CD4-positive, alpha-beta T cell treated with Interleukin-4 for 1 hour (primary cell): ENCODE measurements around the gene TYW1.
"Not testable (repeated sequence)": the region's sequence is repeated elsewhere in the genome, so short reads cannot be mapped to it uniquely, and the experiment has no call there.

Source experiments
- DNase-seq, 2 donors: peaks; one replicate each; pipeline ENCODE4 v3.0.0-alpha.2; 2020 to 2022

Gene TYW1

GRCh38 chr7:67135617-67136486 is 139.2 kb downstream of the TYW1 start:
- not testable (repeated sequence) for DNase-seq

- DNase-seq: not testable (repeated sequence)
Measured at GRCh38 chr7:67137489-67137888, 140.9 kb downstream of the TYW1 start.

GRCh38 chr7:67139876-67140275 is 143.2 kb downstream of the TYW1 start:
- DNase-seq: not testable (repeated sequence)

GRCh38 chr7:67141001-67141400 is 144.4 kb downstream of the TYW1 start:
- DNase-seq: not testable (repeated sequence)

GRCh38 chr7:67143091-67143786 is 146.6 kb downstream of the TYW1 start:
- DNase-seq: not testable (repeated sequence)

GRCh38 chr7:67145581-67146193 is 149.1 kb downstream of the TYW1 start:
- not testable (repeated sequence) for DNase-seq

GRCh38 chr7:67149131-67149530 is 152.5 kb downstream of the TYW1 start:
- not testable (repeated sequence) for DNase-seq

- DNase-seq: not testable (repeated sequence)
Measured at GRCh38 chr7:67154374-67154773, 157.7 kb downstream of the TYW1 start.

GRCh38 chr7:67156064-67156463 is 159.4 kb downstream of the TYW1 start:
- not testable (repeated sequence) for DNase-seq

GRCh38 chr7:67163285-67163684 is 166.7 kb downstream of the TYW1 start:
- DNase-seq: peak in 1 of 2 donors; percentile 57

- DNase-seq: not testable (repeated sequence)
Measured at GRCh38 chr7:67171151-67171550, 174.5 kb downstream of the TYW1 start.

GRCh38 chr7:67176730-67177129 is 180.1 kb downstream of the TYW1 start:
- not testable (repeated sequence) for DNase-seq

- DNase-seq: not testable (repeated sequence)
Measured at GRCh38 chr7:67178915-67179688, 182.5 kb downstream of the TYW1 start.

GRCh38 chr7:67182956-67183750 is 186.5 kb downstream of the TYW1 start:
- not testable (repeated sequence) for DNase-seq

- DNase-seq: not testable (repeated sequence)
Measured at GRCh38 chr7:67184912-67185659, 188.5 kb downstream of the TYW1 start.

- not testable (repeated sequence) for DNase-seq
Measured at GRCh38 chr7:67185660-67186129, 189.1 kb downstream of the TYW1 start.

GRCh38 chr7:67189160-67189559 is 192.5 kb downstream of the TYW1 start:
- DNase-seq: not testable (repeated sequence)

GRCh38 chr7:67189801-67190465 is 193.3 kb downstream of the TYW1 start:
- DNase-seq: not testable (repeated sequence)

- not testable (repeated sequence) for DNase-seq
Measured at GRCh38 chr7:67191002-67191720, 194.5 kb downstream of the TYW1 start.
